GM12873 (cell line): ENCODE data around the gene TMEM120A.

ENCODE experiments used
- TF ChIP-seq, protein P1 (sequence below): IDR thresholded peaks from 2 replicates; pipeline ENCODE4 v1.5.1; 2012; ENCODE audit warnings: low read depth, mild to moderate bottlenecking, moderate library complexity, low read length, control low read depth; ENCODE audit not compliant: insufficient read depth; ENCODE audit errors: missing control alignments

Gene TMEM120A

DNA sequence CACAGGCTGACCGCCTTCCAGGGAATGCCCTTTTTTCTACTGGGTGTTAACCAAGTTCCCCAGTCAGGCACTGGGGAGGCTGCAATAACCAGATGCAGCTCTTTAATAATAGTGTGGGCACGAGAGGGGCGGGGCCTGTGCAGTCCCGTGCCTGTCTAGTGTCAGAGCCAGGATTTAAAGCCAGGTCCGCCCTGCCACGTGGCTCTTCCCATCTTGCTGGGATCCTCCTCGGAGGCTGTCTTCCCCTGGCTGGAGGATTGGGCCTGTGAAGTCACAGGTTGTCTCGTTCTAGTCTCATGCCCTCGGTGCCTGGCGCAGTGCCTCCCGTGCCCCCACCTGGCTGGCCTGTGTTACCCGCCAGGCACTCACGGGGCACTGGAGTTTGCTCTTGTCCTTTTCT is 25.2 kb downstream of the TMEM120A start:
- TF ChIP-seq, protein P1, sequence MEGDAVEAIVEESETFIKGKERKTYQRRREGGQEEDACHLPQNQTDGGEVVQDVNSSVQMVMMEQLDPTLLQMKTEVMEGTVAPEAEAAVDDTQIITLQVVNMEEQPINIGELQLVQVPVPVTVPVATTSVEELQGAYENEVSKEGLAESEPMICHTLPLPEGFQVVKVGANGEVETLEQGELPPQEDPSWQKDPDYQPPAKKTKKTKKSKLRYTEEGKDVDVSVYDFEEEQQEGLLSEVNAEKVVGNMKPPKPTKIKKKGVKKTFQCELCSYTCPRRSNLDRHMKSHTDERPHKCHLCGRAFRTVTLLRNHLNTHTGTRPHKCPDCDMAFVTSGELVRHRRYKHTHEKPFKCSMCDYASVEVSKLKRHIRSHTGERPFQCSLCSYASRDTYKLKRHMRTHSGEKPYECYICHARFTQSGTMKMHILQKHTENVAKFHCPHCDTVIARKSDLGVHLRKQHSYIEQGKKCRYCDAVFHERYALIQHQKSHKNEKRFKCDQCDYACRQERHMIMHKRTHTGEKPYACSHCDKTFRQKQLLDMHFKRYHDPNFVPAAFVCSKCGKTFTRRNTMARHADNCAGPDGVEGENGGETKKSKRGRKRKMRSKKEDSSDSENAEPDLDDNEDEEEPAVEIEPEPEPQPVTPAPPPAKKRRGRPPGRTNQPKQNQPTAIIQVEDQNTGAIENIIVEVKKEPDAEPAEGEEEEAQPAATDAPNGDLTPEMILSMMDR = no peak

DNA sequence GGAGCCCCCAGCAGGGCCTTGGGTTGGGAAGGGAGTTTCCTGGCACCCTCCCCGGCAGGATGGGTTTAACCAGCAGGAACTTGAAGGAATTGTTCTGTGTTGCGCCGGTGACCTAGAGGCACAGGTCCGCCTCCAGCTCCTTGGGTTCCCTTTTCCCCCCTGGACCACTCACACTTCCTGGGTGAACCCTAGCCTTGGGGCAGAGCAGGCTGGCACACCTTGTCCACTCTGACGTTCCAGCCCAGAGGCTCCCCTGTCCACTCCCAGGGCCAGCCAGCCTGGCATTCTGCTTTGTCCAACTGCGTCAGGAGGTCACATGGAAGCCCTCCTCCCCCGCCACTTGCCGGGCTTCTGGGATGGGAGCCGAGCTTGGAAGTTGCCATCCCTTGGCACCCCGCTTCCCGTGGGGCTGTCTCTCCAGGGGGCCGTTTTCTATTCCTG is 25.8 kb downstream of the TMEM120A start:
- TF ChIP-seq, protein P1 = no peak

DNA sequence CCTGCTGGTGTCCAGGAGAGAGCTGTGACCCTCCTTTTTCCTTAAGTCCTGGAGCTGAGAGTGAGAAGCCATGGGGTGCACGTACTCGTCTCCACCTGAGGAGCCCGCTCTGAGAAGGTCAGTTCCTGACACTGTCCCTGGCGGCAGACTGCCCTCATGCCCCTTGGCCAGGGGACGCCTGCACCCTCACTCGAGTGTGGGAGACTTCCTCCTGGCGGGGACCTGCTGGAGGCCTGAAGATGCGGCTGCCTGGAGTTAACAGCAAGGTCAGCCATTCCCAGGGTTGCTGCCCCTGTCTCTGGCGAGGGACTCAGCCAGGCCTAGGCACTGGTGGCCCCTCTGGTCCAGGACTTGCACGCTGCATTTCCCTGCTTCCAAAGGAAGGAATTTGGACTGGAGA is 26.4 kb downstream of the TMEM120A start:
- TF ChIP-seq, protein P1 = no peak

DNA sequence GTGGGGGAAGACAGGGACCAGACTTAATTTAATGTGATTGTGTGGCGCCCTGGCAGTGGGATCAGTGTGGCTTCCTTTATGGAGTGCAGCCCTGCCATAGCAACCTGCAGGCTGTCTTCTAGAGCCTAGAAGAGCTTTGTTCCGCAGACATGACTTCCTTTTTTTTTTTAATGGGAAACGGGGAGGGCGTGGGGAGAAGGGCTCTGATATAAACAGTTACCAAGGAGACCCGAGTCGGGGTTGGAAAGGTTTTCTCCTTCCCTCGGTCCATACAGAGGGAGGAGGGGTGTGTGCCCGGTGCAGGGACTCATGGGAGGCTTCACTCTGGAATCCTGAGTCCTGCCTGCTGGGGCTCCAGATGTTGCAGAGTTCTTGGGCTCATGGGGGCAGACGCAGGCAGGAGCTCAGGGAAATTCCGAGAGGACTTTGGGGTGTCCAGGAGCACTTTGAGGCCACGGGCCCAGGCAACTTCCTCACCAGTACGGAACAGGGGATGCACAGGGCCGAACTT is 26.9 kb downstream of the TMEM120A start:
- TF ChIP-seq, protein P1 = no peak

DNA sequence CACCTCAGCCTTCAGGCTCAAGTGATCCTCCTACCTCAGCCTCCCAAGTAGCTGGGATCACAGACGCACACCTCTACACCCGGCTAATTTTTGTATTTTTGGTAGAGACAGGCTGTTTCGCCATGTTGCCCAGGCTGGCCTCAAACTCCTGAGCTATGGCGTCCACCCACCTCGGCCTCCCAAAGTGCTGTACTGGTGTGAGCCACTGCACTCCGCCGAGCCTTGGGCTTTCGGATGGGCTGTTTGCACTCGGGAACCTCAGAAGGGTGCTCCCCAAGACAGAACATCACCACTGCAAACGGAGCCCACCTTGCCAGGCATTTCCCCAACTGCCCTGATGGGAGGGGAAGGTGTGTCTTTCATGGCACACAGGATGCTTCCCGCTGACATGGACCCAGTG is 27.3 kb downstream of the TMEM120A start:
- TF ChIP-seq, protein P1 = no peak

DNA sequence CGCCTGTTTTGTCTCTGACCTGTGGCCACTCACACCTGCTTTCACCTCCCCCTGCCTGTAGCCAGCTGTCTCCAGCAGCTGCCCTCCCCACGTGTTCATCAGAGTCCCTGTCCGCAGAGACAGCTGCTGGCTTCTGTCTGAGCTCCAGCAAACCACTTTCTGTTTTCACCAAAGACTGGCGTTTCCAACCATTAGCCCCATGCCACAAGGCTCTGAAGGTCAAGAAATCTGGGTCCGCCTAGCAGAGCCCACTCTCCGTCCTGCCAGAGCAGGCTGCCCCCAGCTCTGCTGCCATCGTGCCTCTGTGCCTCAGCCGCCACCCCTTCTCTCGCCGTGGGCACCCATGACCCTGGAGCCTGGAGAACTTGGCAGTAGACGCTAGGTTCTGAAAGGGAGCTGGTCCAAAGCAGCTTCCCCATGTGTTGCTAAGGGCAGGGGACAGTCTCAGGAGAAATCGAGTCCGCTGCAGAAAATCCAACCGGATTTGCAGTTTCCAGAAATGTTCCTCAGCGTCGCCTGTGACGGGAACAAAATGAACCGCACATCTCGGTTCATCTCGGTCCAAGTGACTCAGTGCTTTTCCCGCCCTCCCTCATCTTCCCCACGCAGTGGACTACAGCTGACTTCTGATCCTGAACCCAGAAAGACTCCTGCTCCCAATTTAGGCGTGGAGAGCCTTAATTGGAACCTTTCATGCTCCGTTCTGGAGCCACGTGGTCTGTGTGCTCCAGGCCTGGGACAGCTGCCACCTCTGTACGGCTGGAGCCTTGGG is 28.0 kb downstream of the TMEM120A start:
- TF ChIP-seq, protein P1 = no peak

DNA sequence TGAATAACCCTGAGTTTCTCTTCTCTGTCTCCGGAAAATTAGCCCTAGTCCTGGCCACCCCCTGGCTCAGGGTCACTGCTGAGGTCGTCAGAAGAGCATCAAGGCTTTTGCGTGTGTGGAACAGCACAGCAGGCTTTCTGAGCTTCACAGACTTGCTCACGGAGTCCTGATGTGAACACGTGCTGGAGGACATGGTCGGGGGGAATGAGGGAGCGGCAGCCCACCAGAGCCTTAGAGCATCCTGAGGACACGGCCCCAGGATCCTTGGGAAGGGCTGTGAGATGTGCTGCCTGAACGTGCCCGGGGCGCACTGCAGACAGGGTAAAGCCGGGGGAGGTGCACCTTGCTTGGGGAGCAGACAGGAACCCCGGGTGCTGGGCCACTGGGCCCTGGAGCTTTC is 28.8 kb downstream of the TMEM120A start:
- TF ChIP-seq, protein P1 = no peak
